GM12801 (cell line): ENCODE results near the gene NECTIN2.

Experiments
- CTCF ChIP-seq: IDR thresholded peaks from one replicate; pipeline ENCODE4 v1.5.1; 2011; ENCODE audit warnings: control low read depth; ENCODE audit not compliant: insufficient read length; ENCODE audit errors: extremely low read depth

The NECTIN2 gene

GRCh38 chr19:44850641-44851109 lies 4.6 kb downstream of the NECTIN2 start:
- no peak for TF ChIP-seq CTCF

GRCh38 chr19:44851427-44851826 lies 5.3 kb downstream of the NECTIN2 start:
- no peak for TF ChIP-seq CTCF

DNA sequence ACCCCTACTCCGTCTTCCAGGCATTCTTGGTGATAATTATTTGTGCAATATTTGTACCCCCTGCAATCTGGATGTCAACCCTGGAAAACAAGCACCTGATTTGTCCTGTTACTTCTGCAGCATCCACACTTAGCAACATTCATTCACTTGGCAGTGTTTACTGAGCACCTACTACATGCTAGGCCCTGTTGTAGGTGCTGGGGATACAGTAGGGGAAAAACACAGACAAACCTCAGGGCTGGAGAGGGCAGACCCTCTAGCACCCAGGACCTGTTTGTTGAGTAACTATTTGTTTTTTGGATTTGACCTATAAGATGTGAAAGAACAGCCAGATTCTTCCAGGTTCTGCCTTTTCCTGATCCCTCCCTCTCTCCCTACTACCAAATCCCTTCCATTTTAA lies 9.5 kb downstream of the NECTIN2 start:
- no peak for TF ChIP-seq CTCF

DNA sequence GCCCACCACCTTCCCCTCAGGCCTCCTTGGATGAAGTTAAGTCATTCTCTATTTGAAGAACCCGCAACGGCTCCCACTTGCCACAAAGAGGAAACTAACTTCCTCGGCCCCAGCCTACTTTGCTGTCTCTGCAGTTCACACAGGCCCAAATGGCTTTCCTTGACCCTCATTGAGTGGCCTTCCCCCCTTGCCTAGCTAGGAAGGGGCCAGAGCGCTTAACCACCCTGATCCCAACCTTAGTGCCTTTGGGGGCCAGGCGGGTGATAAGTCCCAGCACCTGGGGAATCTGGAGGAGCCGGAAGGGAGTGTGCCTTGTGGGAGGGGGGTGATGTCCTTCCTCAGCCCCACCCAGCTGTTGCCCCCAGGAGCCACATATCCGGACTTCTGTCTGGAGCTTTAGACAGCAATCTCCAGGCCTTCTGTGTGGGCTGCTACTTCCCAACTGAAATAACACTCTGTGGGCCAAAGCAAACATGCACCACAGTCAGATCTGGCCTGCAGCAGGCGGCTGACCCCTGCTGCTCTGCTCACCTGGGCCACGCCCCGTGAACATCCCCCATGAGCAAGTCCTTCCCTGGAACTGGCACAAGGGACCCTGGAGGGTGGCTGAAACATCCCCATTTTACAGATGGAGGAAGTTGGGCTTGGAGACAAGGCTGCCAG lies 10.5 kb downstream of the NECTIN2 start:
- no peak for TF ChIP-seq CTCF

DNA sequence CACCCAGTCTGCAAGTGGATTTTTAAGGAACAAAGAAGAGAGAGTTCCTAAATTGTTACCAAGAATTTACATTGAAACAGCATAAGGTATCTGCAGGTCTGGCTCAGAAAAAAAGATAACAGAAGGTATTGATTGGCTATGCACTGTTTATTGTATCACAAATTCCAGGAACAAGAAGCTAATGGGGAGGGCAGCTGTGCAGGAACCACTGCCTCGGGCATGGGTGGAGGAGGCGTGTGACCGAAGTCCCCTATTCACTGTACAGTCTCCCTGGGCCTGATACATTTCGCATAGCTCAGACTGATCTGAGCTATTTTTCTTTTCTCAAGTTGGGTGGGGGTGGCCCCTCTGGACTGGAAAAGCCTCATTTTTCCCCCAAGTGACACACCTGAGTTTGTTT lies 11.7 kb downstream of the NECTIN2 start:
- no peak for TF ChIP-seq CTCF

DNA sequence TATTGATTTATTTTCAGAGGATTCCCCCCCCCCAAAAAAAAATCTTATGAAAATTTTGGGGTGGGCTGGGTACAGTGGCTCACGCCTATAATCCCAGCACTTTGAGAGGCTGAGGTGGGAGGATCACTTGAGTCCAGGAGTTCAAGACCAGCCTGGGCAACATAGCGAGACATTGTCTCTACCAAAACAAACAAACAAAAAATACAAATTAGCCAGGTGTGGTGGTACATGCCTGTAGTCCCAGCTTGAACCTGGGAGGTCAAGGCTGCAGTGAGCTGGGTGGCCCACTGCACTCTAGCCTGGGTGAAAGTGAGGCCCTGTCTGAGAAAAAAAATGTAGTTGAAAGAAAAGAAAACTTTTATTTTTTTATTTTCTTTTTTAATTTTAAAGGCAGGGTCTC lies 17.9 kb downstream of the NECTIN2 start:
- no peak for TF ChIP-seq CTCF

DNA sequence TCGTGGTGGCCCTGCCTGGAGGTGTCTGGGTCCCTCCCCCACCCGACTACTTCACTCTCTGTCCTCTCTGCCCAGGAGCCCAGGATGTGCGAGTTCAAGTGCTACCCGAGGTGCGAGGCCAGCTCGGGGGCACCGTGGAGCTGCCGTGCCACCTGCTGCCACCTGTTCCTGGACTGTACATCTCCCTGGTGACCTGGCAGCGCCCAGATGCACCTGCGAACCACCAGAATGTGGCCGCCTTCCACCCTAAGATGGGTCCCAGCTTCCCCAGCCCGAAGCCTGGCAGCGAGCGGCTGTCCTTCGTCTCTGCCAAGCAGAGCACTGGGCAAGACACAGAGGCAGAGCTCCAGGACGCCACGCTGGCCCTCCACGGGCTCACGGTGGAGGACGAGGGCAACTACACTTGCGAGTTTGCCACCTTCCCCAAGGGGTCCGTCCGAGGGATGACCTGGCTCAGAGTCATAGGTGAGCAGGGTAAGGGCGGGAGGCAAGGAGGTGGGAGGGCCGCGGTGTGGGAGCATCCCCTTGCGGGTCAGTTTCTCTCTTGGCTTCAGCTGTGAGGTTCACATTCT lies 19.2 kb downstream of the NECTIN2 start:
- no peak for TF ChIP-seq CTCF
